ENCODE measurements around the gene RNF112. TPM values are rescaled to one million over a fixed set of nuclear protein-coding genes. Genes with fewer than 3 reads are reported as not detected.

Gene RNF112
- total and polyA plus RNA-seq, 2 of the 8 experiments (the other 6 are each of a cell fraction or from before 2014, with no cell fraction given), result 1.1 to 2.2 TPM

- 0 out of 2 replicates have a peak, but pooled peaks have one; percentile 3 for TF ChIP-seq TEAD4 (IDR thresholded peaks at IDR 0.05; ENCODE audit: low read depth, low read length)
- no peak for TF ChIP-seq ATF2 (IDR thresholded peaks at IDR 0.05; ENCODE audit: low read length)
- no peak for TF ChIP-seq CHD1 (IDR thresholded peaks at IDR 0.05; ENCODE audit: low read depth, low read length)
- TF ChIP-seq SIN3A (conservative IDR thresholded peaks at IDR 0.05 in 1 of 2, IDR thresholded peaks at IDR 0.05 in 1 of 2; ENCODE audit: low read depth in 1 of 2, low read length in 2 of 2), result 0 out of 4 replicates have a peak, but pooled peaks of 1 of the 2 experiments have one; percentile 35
- no peak for TF ChIP-seq BRCA1 (IDR thresholded peaks at IDR 0.05; ENCODE audit: low read depth, low read length)
- TF ChIP-seq USF2 (IDR thresholded peaks at IDR 0.05; ENCODE audit: low read length), result no peak
- TF ChIP-seq SP4 (IDR thresholded peaks at IDR 0.05; ENCODE audit: low read length), result no peak
- no peak for TF ChIP-seq RAD21 (IDR thresholded peaks at IDR 0.05 in 1 of 2, conservative IDR thresholded peaks at IDR 0.05 in 1 of 2; ENCODE audit: low read depth in 2 of 2, low read length in 2 of 2)
- no peak for TF ChIP-seq E2F6 (IDR thresholded peaks at IDR 0.05)
- TF ChIP-seq YY1 (IDR thresholded peaks at IDR 0.05; ENCODE audit: low read depth, low read length), result no peak
These were observed 23.8 kb upstream of the RNF112 start, which contains the start of gene MFAP4 (continued) for GRCh38 chr17:19386974-19387920.

Measured in H1 (cell line).